OCI-M2 (cell line): Measurements from ENCODE around the gene PLPP3.

Experiments used
- DNase-seq: peaks from one replicate; lab custom pipeline; 2025; ENCODE audit not compliant: unreplicated experiment; lab: John Stamatoyannopoulos, UW

The PLPP3 gene

DNA sequence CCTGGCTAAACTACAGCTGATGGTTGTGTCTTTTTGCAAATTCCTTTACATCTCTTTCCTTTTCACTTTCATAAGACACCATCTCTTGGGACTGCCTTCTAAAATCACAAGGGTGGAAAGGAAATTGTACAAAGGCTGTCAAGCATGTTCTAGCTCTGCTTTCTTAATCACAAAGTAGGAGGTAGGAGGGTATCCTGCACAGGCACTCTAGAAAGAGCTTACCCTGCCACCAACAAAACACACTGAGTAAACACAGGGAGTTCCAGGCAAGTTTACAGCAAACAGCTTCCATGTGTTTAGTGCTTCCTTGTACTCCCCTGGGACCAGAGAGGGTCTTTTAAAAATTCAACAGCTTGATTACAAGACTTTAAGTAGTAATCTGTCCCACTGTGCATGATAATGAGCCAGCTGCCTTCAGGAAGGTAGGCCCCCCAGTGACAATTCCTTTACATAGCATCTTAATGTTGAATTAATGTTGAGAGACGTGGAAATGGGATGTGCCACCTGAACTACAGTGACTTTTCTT, 2.4 kb downstream of the PLPP3 start:
- no peak for DNase-seq

DNA sequence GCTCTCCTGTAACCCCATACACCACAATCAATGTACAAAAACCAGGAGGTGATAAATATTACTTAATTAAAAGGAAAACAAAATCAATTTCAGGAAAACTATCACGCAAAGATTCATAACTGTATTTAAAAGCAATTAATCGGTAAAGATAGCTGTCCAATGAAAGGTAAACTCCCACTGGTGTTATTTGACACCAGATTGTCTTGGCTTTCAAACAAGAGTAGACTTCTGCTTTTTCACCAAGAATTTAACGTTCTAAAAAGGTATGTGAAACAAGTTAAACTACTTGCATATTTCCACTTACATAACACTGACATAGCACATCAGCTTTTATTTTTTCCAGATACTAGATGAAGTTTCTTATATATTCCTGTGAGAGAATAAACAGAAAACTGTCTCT, 3.5 kb downstream of the PLPP3 start:
- no peak for DNase-seq

DNA sequence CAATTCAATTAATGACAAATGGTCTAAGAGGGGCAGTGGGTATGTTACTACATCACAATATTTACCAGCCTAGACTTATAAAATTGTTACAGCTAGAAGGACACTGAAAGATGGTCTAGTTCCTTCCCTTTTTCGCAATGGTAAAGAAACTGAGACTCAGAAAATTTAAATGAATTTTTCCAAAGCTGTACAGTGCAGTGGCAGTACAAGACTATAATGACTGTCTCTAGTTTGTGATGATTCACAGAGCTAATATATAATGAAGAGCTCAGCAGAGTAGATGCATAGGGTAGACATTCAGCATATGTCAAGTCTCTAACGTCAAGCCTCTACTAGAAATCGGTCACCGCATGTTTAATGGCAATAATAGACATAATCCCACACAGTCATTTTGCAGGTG, 4.6 kb downstream of the PLPP3 start:
- no peak for DNase-seq

DNA sequence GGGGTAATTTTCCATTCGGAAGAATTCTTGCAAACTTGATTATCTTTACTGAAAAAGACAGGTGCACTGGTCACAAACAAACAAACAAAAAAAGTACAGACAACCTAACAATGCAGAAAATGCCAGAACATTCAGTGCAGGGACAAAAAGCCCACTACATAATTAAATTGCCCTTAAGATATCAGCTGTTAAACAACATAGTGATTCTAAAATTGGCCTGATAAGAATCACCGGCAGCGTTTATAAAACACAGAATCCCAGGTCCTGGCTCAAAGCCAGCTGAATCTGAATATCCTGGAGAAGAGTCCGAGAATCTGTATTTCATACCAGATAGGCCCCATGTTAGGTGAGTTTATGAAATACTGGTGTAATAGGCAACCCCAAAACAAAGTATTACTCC, 6.1 kb downstream of the PLPP3 start:
- DNase-seq = no peak

DNA sequence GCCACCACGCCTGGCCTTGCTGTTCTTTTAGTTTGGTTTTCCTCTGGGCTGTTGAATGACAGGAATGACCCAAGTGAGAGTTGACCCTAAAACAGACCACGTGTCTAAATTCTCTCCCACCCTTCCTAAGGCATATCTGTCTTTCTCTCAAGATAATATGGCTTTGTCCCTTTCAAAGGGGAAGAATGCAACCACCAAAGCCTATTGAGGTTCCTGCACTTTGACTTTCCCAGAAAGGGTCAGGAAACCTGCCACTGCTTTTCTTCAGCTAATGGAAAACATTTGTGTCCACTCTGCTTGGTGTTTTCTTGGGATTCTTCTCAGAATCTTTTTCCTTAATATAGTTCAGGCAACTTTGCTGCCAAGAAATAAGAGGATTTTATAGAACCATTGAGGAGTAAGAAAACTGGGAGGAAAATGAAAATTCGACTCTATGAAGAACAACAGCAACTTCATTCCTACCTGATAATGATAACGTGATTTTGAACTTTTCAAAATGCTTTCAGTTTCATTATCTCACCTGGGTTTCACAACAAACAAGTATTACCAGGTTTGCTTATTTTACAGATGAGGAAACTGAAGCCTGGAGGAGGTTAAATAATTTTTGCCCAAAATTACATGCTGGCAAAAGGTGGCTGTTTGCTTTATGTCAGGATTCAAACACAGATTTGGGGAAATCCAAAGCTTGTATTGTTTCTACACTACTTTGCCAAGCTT, 6.9 kb downstream of the PLPP3 start:
- DNase-seq = no peak

DNA sequence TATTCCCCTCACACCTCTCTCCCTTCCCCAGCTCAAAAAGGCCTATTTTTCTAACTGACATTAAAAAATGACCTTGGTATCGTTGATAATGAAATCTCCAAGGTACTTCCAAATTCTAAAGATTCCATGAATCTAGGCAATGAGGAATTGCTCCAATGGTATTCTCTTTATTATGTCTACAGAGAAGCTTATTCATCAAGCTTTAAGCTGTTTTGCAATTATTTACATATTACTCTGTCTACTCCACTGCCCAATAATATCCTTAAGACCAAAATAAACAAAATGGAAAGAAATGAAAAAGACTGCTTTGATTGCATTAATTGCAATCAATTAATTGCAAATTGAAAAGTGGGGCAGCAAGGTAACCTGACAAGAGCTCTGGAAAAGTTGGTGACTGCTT, 7.9 kb downstream of the PLPP3 start:
- DNase-seq = no peak

DNA sequence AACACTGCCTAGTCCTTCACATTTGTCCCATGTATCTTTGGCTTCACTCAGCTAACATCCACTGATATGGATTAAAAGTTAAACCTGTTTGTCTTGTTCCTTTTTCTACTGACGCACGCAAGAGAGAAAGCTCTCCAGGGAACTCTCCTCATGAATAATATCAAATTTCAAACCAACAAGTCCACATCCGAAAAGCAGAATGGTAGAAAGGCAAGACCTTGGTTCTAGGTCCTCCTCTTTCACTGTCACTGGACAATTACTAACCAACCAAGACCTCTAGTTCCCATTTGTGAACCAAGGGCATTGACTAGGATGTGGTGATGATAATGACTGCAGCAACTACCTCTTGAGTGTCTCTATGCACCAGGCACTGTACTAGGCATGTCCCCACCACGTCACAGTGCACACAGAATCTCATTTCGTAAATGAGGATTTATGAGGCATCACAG, 8.4 kb downstream of the PLPP3 start:
- DNase-seq = no peak

DNA sequence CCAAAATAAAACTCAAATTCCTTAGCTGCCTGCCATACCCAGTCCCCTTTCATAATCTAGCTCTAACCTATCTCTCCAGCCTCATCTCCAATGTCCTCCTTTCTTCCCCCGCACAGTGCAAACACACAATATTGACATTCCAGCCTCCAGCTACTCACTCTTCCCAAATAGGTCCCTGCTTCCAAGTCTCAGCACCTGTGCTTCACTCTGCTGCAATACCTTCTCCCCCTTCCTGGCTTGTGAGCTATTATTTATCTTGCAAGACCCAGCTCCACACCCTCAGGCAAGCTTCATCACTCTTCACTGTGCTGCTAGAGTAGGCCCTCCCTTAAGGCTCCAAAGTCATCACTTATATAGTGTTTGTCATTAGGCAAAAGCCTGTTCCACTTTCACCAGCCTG, 9.7 kb downstream of the PLPP3 start:
- no peak for DNase-seq

DNA sequence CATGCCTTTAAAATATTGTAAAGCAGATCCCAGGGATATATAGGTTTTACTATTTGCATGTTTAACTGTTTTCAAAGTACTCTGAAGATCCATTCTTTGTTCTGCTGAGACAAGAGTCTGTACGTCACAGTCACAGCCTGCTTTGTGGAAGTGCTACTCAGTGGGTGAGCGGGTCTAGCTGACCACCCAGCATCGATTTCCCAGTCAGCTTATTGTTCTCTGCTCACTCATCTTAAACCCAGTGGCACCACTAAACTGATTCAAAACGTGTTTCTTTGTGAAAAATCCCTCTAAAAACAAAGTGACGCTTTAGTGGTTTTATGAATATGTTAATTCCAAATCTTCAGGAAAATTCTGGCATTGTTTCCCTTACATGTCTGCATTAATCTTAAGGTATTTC, 12.4 kb downstream of the PLPP3 start:
- DNase-seq = no peak

DNA sequence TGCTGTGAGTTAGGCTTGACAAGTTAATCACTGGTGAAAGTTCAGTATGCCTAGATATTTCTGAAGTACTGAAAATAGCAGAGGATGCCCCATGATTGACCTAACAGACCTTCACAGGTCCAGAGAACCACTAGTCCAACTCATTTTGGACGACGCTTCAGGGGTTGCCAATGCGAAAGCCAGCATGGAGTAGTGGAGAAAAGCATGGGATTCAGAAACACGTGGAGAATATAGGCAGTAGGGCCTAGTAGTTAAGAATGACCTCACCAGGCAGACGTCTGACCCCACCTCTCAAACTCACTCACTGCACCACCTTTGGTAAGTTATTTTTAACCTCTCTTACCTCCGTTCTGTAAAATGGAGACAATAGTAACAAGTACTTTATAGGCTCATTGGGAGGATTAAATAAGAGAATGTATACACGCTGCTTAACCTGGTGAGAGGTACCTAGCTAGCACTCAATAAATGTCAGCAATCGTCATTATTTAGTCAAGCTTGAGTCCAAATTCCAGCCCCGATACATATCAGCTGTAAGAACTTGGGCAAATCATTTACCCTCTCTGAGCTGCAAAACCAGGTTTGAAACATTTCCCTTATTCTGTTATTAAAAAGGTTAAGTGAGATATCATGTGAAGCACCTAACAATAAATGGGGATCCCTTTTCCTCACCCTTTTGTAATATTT, 13.2 kb downstream of the PLPP3 start:
- DNase-seq = no peak

DNA sequence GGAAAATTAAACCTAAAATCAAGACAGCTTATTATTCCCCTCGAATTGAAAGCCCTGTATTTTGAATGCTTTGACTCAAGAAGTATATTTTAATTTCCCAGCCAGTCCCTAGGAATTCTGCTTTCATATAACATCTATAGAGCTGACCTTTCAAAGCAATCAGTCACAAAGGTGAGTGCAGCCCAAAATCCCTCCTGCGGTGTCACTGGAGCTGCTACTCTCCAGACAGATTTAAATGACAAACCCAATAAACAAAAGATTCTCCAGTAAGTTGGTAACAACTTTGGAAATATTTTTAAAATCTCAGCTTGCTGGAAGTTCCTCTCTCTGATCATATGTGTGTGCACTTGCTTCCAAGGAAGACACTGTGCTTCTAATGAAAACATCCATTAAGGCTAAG, 14.7 kb downstream of the PLPP3 start:
- DNase-seq = no peak

DNA sequence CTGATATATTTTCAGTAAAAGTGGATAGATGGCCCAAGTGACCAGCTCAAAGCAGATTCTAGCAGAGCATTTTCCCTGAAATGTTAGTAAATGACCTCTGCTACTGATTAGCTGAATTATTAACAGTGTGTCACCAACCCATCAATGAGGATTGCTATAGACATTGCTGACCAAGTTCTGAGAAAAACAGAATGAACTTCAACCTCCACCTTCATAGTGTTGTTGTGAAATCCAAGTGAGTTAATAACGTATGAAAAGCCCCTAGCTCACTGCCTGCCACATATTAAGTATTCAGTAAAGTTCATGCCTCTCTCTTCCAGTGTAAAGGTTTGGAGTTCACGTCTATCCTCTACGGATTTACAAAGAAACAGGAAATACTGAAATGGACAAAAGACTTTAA, 15.8 kb downstream of the PLPP3 start:
- DNase-seq = no peak

DNA sequence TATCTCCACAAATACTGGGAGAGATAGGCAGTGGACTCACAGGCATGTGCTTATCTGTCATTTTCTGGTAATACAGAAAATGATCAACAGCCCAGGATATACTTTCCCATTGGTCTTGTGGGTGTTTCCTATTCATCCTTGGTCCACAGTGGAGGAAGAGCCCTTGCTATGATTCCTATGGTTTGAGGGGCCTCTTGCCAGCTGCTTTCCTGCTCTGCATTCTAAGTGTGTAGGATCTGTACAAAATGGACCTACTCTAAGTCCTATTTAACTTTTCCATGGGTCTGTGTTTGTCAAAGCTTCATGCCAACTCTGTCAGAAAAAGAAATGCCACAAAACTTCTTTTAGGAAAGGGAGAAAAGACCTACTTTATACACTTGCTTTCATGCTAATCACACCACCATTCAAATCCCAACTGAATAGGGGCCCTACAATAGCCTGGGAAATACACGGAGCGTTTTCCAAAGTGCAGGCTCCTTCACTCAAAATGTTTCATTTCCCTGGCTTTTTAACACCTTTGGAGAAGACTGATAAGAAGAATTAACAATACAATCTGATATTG, 16.4 kb downstream of the PLPP3 start:
- DNase-seq = no peak

DNA sequence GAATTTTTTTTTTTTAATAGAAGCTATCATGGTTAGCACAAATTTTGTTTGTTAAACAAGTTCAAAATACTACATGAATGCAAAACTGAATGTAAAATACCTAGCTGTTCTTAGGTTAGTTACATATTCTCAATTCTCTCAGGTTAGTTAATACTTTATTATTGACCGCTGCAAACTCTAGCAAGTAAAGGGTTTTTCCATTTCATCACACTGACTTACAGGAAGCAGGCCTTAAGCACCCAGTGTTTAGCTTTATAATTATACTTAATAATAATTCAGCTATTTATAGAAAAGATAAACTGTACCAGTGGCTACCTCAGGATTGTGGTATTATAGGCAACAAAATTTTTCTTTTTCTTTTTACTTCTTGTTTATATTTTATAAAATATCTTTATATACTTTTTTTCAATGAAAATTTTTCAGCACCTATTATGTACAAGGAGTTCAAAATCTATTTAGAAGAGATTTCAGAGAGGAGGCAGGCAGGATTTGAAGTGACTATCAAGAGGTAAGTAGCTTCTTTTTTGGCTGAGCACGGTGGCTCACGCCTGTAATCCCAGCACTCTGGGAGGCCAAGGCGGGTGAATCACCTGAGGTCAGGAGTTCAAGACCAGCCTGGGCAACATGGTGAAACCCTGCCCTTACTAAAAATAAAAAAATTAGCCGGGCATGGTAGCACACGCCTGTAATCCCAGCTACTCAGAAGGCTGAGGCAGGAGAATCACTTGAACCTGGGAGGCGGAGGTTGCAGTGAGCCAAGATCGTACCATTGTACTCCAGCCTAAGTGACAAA, 17.9 kb downstream of the PLPP3 start:
- DNase-seq = no peak

DNA sequence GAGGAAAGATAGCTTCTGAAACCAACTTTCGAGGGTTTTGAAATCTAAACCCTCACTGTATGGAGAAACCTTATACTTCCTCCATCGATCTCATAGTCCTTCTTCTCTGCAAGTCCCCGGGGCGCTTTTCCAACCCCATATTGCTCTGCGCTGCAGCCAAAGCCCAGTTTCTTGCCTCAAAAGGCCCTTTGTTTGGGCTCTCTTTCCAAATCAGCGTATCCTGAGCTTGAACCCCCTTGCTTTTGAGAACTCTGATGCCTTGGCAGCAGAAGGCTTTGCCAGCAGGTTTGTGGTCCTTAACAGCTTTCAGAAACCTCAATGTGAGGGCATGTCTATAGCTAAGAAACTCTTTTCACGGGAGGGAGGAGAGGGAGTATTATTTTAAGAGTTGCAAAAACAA, 21.6 kb downstream of the PLPP3 start:
- no peak for DNase-seq

DNA sequence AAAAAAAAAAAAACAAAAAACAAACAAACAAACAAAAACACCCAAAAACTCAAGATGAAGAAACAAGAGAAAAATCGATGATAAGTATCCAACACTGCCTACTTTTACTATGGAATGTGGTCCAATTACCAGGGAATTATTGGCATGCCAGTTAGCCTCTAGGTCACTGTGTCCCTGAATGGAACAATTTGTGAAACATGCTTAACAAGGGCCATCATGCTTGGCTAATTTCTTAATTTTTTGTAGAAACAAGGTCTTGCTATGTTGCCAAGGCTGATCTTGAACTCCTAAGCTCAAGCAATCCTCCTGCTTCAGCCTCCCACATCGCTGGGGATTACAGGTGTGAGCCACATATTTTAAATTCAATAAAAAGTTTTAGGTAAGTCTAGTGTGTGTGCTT, 23.9 kb downstream of the PLPP3 start:
- no peak for DNase-seq

DNA sequence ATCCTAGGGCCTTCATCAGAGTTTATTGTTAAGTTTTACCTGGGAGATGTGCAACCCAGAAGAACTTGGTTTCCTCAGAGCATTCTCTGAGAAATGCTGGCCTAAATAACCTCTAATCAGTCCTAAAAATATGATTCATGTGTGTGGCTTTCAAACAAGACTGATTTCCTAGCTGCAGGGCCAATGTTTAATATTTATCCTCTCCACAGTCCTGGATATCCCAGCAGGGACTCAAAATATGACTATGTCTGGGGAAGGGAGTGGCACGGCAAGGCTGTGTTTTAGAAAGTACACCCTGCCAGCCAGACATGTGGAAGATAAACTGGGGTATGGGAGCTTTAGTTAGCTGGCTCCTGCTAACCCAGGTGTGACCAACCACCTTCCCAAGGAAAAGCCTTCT, 26.3 kb downstream of the PLPP3 start:
- no peak for DNase-seq

DNA sequence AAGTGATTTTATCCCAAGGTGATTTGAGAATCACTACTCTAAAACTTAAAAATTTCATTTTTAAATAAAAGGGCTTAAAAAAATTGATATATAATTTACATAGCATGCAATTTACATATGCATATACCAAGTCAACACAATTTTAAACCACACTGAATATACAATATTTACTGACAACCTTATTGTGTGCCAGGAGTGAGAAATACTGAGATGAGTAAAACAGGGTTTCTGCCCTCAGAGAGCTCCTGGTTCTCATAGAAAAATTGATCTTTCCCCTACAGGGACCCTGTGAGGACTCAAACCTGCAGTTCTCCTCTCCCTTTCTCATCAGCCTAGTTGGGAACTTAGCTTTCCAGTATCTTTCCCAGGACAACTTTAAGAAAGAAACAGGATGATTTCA, 27.0 kb downstream of the PLPP3 start:
- DNase-seq = no peak

DNA sequence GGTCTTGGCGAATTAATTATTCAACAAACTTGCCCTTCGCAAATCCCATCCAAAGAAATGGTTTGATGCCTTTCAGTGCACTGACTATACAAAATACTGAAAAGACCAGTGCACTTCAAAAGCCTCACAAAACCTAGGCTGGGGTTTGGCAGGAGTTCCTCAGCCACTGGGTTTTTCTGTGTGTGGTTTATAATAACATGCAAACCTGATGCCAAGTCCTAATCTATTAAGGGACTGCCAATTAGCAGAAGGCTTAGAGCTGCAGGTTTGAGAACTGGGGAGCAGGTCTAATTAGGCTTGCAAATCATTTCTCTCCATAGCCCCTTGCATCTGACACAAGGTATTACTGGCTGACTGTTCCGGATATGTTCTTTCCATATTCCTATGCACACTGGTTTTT, 27.7 kb downstream of the PLPP3 start:
- DNase-seq = no peak

DNA sequence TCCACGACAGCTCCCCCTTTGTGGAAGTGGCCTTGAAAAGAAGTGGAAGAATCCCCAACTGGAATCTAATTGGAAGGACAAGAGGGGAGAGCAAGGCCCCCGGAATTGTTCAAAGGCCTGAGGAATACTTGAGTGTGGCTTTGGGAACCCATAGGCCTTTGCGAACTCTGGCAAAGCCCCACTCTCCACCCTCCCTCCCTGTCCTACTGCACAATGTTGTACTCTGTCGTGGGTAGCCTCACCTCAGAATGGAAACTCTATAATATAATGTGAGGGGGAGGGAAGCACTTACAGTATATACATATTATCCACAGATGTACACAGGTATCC, 28.5 kb downstream of the PLPP3 start:
- DNase-seq = no peak

DNA sequence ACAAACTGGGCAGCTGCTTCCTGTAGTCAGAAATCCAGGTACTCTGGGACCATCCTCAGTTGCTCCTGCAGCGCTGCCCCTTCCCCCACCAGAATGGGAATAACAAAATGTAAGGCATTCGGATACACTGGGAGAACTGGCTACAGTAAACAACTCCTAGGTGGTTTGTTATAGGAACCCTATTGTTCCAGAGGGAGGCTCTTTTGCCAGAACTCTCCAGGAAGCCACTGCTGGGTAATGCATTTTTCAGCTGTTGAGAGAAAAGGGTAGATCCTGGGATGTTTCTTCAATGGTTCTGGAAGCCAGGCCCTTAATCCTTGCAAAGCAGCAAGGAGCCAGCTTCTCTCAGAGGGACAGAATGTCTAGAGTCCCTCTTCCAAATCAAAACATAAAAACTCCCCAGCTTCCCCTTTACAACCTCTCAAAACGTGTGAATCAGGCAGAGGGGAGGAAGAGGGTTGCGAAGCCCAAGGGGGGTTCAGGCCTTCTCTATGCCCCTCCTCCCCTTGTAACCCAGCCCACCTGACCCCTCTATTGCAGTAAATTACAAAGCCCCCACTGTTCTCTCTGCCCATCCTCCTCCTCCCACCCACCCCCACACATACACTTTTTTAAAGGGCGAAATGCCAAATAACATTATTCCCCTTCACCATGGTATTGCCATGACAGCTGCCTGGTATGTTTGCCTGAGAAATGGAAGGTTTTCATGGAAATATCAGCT, 29.1 kb downstream of the PLPP3 start:
- DNase-seq = no peak
